KMS-11 (cell line): Measurements from ENCODE around the gene CTPS1.

Source experiments
- H2AFZ ChIP-seq: fragments of 200-600 bp; sonication (generic); 2 replicates; pipeline ENCODE4 v1.6.1; 2016; ENCODE audit warnings: antibody characterized with exemption, mixed run types, low read depth
- H3K27ac ChIP-seq: fragments of 200-600 bp; sonication (generic); 2 replicates; pipeline ENCODE4 v1.6.1; 2016; ENCODE audit warnings: mild to moderate bottlenecking, mixed run types
- H3K27me3 ChIP-seq: fragments of 200-600 bp; sonication (generic); 2 replicates; pipeline ENCODE4 v1.6.1; 2017; ENCODE audit warnings: mild to moderate bottlenecking, low read depth, mixed run types, moderate library complexity; ENCODE audit not compliant: insufficient read depth
- H3K36me3 ChIP-seq: fragments of 200-600 bp; sonication (generic); 2 replicates; pipeline ENCODE4 v1.6.1; 2017; ENCODE audit warnings: mild to moderate bottlenecking, mixed run types; ENCODE audit not compliant: insufficient read depth
- H3K4me1 ChIP-seq: fragments of 200-600 bp; sonication (generic); 2 replicates; pipeline ENCODE4 v1.6.1; 2016; ENCODE audit warnings: mild to moderate bottlenecking, low read depth, mixed run types; ENCODE audit not compliant: poor library complexity, severe bottlenecking
- H3K4me2 ChIP-seq: fragments of 200-600 bp; sonication (generic); 2 replicates; pipeline ENCODE4 v1.7.0; 2016; ENCODE audit warnings: mild to moderate bottlenecking, mixed run types
- H3K4me3 ChIP-seq: fragments of 200-600 bp; sonication (generic); IDR thresholded peaks from 2 replicates; pipeline ENCODE4 v1.6.1; 2017; ENCODE audit warnings: low read depth, low read length, mixed read lengths; ENCODE audit not compliant: insufficient read depth
- H3K79me2 ChIP-seq: fragments of 200-600 bp; sonication (generic); 2 replicates; pipeline ENCODE4 v1.6.1; 2016; ENCODE audit warnings: low read depth, mixed run types; ENCODE audit not compliant: insufficient read depth
- H3K9ac ChIP-seq: fragments of 200-600 bp; sonication (generic); 2 replicates; pipeline ENCODE4 v1.6.1; 2016; ENCODE audit warnings: mild to moderate bottlenecking, mixed run types
- H4K20me1 ChIP-seq: fragments of 200-600 bp; sonication (generic); 2 replicates; pipeline ENCODE4 v1.6.1; 2016; ENCODE audit warnings: mild to moderate bottlenecking, mixed run types; ENCODE audit not compliant: insufficient read depth
- TF ChIP-seq, protein P1 (sequence below): fragments of 200-600 bp; sonication (generic); conservative IDR thresholded peaks from 2 replicates; pipeline ENCODE4 v1.6.1; 2017; ENCODE audit warnings: low read depth, mild to moderate bottlenecking, antibody characterized with exemption, low read length, moderate library complexity, mixed read lengths

Gene CTPS1

GRCh38 chr1:40976952-40977690, 2.4 kb upstream of the CTPS1 start:
- peaks cover 21% of the 10 kb centered on the region for H3K79me2 ChIP-seq
- H2AFZ ChIP-seq, result no peak overlapping the region
- H4K20me1 ChIP-seq, result peaks cover 2% of the 10 kb centered on the region
- peaks cover 12% of the 10 kb centered on the region for H3K4me1 ChIP-seq
- H3K4me3 ChIP-seq, result no peak overlapping the region
- no peak overlapping the region for H3K9ac ChIP-seq
- H3K36me3 ChIP-seq, result no peaks in the 10 kb centered on the region
- H3K4me2 ChIP-seq, result no peak overlapping the region
- H3K27me3 ChIP-seq, result no peaks in the 10 kb centered on the region
- no peak overlapping the region for H3K27ac ChIP-seq
- TF ChIP-seq, protein P1, sequence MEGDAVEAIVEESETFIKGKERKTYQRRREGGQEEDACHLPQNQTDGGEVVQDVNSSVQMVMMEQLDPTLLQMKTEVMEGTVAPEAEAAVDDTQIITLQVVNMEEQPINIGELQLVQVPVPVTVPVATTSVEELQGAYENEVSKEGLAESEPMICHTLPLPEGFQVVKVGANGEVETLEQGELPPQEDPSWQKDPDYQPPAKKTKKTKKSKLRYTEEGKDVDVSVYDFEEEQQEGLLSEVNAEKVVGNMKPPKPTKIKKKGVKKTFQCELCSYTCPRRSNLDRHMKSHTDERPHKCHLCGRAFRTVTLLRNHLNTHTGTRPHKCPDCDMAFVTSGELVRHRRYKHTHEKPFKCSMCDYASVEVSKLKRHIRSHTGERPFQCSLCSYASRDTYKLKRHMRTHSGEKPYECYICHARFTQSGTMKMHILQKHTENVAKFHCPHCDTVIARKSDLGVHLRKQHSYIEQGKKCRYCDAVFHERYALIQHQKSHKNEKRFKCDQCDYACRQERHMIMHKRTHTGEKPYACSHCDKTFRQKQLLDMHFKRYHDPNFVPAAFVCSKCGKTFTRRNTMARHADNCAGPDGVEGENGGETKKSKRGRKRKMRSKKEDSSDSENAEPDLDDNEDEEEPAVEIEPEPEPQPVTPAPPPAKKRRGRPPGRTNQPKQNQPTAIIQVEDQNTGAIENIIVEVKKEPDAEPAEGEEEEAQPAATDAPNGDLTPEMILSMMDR, result no peak

DNA sequence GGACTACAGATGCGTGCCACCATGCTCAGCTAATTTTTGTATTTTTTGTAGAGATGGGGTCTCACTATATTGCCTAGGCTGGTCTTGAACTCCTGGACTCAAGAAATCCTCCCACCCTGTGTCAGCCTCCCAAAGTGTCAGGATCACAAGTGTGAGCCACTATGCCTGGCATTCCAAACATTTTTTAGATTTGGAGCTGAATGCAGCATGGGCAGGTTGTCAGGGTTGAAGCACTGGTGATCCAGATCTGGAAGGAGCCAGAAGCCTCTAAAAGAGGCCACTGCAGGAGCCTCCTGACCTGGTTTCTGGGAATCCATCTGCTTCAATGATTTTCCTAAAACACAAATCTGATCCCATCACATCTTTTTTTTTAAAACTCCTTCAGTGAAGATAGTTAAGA, 1.8 kb upstream of the CTPS1 start:
- no peak overlapping the region for H2AFZ ChIP-seq
- H3K27ac ChIP-seq, result no peak overlapping the region
- H3K79me2 ChIP-seq, result peaks cover 27% of the 10 kb centered on the region
- no peak overlapping the region for H3K4me2 ChIP-seq
- no peaks in the 10 kb centered on the region for H3K27me3 ChIP-seq
- TF ChIP-seq, protein P1, result no peak
- peaks cover 8% of the 10 kb centered on the region for H4K20me1 ChIP-seq
- peaks cover 18% of the 10 kb centered on the region for H3K4me1 ChIP-seq
- H3K36me3 ChIP-seq, result no peaks in the 10 kb centered on the region
- no peak overlapping the region for H3K9ac ChIP-seq
- H3K4me3 ChIP-seq, result no peak overlapping the region

DNA sequence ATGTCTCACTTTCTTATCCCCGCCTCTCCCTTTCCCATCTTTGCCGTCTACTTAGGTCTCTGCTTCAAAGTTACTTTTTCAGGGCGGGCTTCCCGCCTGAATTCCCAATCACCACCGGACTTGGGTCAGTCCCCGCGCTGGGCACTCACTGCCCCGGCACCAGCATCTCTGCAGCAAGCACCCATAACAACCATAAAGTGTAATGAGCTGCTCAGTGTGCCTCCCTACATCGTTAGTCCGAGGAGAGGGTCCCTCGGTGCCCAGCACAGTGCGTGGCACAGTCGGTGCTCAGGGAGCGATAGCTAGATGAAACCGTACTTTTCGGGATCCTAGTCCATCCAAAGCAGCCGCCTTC, 633 bp upstream of the CTPS1 start:
- peaks cover under 1% of the 10 kb centered on the region; the same call in 1 of the 2 replicates for H3K36me3 ChIP-seq
- H3K4me3 ChIP-seq, result no peak overlapping the region
- H3K4me2 ChIP-seq, result peak overlapping the region; percentile 61
- peak overlapping the region; percentile 97; the same call in 1 of the 2 replicates for H3K27ac ChIP-seq
- peaks cover 38% of the 10 kb centered on the region for H3K79me2 ChIP-seq
- H4K20me1 ChIP-seq, result peaks cover 13% of the 10 kb centered on the region
- H2AFZ ChIP-seq, result peak overlapping the region; percentile 98
- H3K27me3 ChIP-seq, result no peaks in the 10 kb centered on the region
- peaks cover 22% of the 10 kb centered on the region for H3K4me1 ChIP-seq
- TF ChIP-seq, protein P1, result no peak
- H3K9ac ChIP-seq, result peak overlapping the region; percentile 98; the same call in 1 of the 2 replicates

DNA sequence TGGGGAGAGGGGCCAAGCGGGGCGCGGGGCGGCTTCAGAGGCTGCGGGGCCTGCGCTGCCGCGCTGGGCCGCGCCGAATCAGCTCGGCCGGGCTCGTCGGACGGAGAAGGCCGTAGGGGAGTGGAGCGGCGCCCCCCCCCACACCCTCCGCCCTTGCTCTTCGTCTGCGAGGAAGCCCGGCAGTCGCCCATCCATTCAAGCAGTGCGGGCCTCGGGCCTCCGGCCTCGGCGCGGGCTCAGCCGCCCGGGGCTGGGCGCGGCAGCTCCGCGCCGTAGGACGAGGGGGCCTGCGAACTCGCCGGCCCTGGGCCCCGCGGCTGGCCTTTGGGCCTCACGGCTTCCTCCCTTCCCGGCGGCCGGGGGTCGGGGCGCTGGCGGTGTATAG, 564 bp downstream of the CTPS1 start:
- peak overlapping the region; percentile 98 for H3K9ac ChIP-seq
- no peaks in the 10 kb centered on the region for H3K27me3 ChIP-seq
- H4K20me1 ChIP-seq, result peaks cover 21% of the 10 kb centered on the region
- H2AFZ ChIP-seq, result peak overlapping the region; percentile 29; the same call in 1 of the 2 replicates
- peak overlapping the region; percentile 95 for H3K4me2 ChIP-seq
- H3K4me1 ChIP-seq, result peaks cover 25% of the 10 kb centered on the region
- H3K79me2 ChIP-seq, result peaks cover 50% of the 10 kb centered on the region
- peak overlapping the region; percentile 97 for H3K27ac ChIP-seq
- peak overlapping the region; percentile 65 for H3K4me3 ChIP-seq
- TF ChIP-seq, protein P1, result no peak
- H3K36me3 ChIP-seq, result peaks cover 6% of the 10 kb centered on the region; the same call in 1 of the 2 replicates
